ENCODE results near the gene SYNJ2.
A peak's percentile ranks its signal among the peaks of the same experiment; 100 is the strongest.

SYNJ2 gene

GRCh38 chr6:158068893-158069799, 87.5 kb downstream of the SYNJ2 start:
- H3K36me3 ChIP-seq (ENCODE audit: insufficient read depth, insufficient read length, low read length) = peaks cover 54% of the 10 kb centered on the region
- no peak for DNase-seq (ENCODE audit: low read depth, low spot score)
- no peaks in the 10 kb centered on the region for H3K27me3 ChIP-seq (ENCODE audit: insufficient read depth, insufficient read length)
- no peak for TF ChIP-seq YY1 (IDR thresholded peaks at IDR 0.05; ENCODE audit: insufficient read depth, insufficient read length)
- TF ChIP-seq ZNF274 (IDR thresholded peaks at IDR 0.05; ENCODE audit: low read depth, low read length) = no peak
- no peak for TF ChIP-seq SUZ12 (IDR thresholded peaks at IDR 0.05; ENCODE audit: extremely low read depth, insufficient read depth, insufficient read length)
- no peak overlapping the region for H3K9ac ChIP-seq (ENCODE audit: insufficient read length, low read depth)
- no peak overlapping the region for H3K4me3 ChIP-seq (ENCODE audit: insufficient read length, low read depth)
- no peaks in the 10 kb centered on the region for H3K9me3 ChIP-seq (ENCODE audit: insufficient read depth, low read length)
- H3K4me1 ChIP-seq (ENCODE audit: insufficient read depth, insufficient read length) = peaks cover 8% of the 10 kb centered on the region

- TF ChIP-seq YY1 (IDR thresholded peaks at IDR 0.05; ENCODE audit: insufficient read depth, insufficient read length) = no peak
- TF ChIP-seq ZNF274 (IDR thresholded peaks at IDR 0.05; ENCODE audit: low read depth, low read length) = no peak
- no peak for TF ChIP-seq SUZ12 (IDR thresholded peaks at IDR 0.05; ENCODE audit: extremely low read depth, insufficient read depth, insufficient read length)
- Histone ChIP-seq H3K9me3 (ENCODE audit: insufficient read depth, low read length) (no peaks in the 10 kb centered on the region), H3K4me1 (ENCODE audit: insufficient read depth, insufficient read length) (peaks cover 8% of the 10 kb centered on the region), H3K9ac (ENCODE audit: insufficient read length, low read depth) (no peak overlapping the region), H3K27me3 (ENCODE audit: insufficient read depth, insufficient read length) (no peaks in the 10 kb centered on the region), H3K4me3 (ENCODE audit: insufficient read length, low read depth) (no peak overlapping the region), H3K36me3 (ENCODE audit: insufficient read depth, insufficient read length, low read length) (peaks cover 49% of the 10 kb centered on the region)
- DNase-seq (ENCODE audit: low read depth, low spot score) = no peak
Measured at GRCh38 chr6:158069800-158070195, 88.1 kb downstream of the SYNJ2 start.

GRCh38 chr6:158070513-158070912, 88.8 kb downstream of the SYNJ2 start:
- no peaks in the 10 kb centered on the region for H3K9me3 ChIP-seq (ENCODE audit: insufficient read depth, low read length)
- DNase-seq (ENCODE audit: low read depth, low spot score) = no peak
- H3K36me3 ChIP-seq (ENCODE audit: insufficient read depth, insufficient read length, low read length) = peaks cover 43% of the 10 kb centered on the region
- no peak for TF ChIP-seq SUZ12 (IDR thresholded peaks at IDR 0.05; ENCODE audit: extremely low read depth, insufficient read depth, insufficient read length)
- no peaks in the 10 kb centered on the region for H3K27me3 ChIP-seq (ENCODE audit: insufficient read depth, insufficient read length)
- H3K4me3 ChIP-seq (ENCODE audit: insufficient read length, low read depth) = no peak overlapping the region
- peaks cover 8% of the 10 kb centered on the region for H3K4me1 ChIP-seq (ENCODE audit: insufficient read depth, insufficient read length)
- no peak overlapping the region for H3K9ac ChIP-seq (ENCODE audit: insufficient read length, low read depth)

- Histone ChIP-seq H3K4me1 (ENCODE audit: insufficient read depth, insufficient read length) (peaks cover 8% of the 10 kb centered on the region), H3K27me3 (ENCODE audit: insufficient read depth, insufficient read length) (no peaks in the 10 kb centered on the region), H3K36me3 (ENCODE audit: insufficient read depth, insufficient read length, low read length) (peaks cover 47% of the 10 kb centered on the region), H3K9me3 (ENCODE audit: insufficient read depth, low read length) (no peaks in the 10 kb centered on the region), H3K9ac (ENCODE audit: insufficient read length, low read depth) (no peak overlapping the region), H3K4me3 (ENCODE audit: insufficient read length, low read depth) (no peak overlapping the region)
- TF ChIP-seq SUZ12 (IDR thresholded peaks at IDR 0.05; ENCODE audit: extremely low read depth, insufficient read depth, insufficient read length) (no peak), YY1 (IDR thresholded peaks at IDR 0.05; ENCODE audit: insufficient read depth, insufficient read length) (no peak), ZNF274 (IDR thresholded peaks at IDR 0.05; ENCODE audit: low read depth, low read length) (no peak)
- no peak for DNase-seq (ENCODE audit: low read depth, low spot score)
Measured at GRCh38 chr6:158071121-158072082, 89.7 kb downstream of the SYNJ2 start.

- Histone ChIP-seq H3K27me3 (ENCODE audit: insufficient read depth, insufficient read length) (no peaks in the 10 kb centered on the region), H3K4me1 (ENCODE audit: insufficient read depth, insufficient read length) (peaks cover 8% of the 10 kb centered on the region), H3K36me3 (ENCODE audit: insufficient read depth, insufficient read length, low read length) (peaks cover 45% of the 10 kb centered on the region), H3K4me3 (ENCODE audit: insufficient read length, low read depth) (no peak overlapping the region), H3K9ac (ENCODE audit: insufficient read length, low read depth) (no peak overlapping the region), H3K9me3 (ENCODE audit: insufficient read depth, low read length) (no peaks in the 10 kb centered on the region)
- no peak for TF ChIP-seq YY1 (IDR thresholded peaks at IDR 0.05; ENCODE audit: insufficient read depth, insufficient read length)
- TF ChIP-seq SUZ12 (IDR thresholded peaks at IDR 0.05; ENCODE audit: extremely low read depth, insufficient read depth, insufficient read length) = no peak
- TF ChIP-seq ZNF274 (IDR thresholded peaks at IDR 0.05; ENCODE audit: low read depth, low read length) = no peak
- peak; percentile 27 for DNase-seq (ENCODE audit: low read depth, low spot score)
Measured at GRCh38 chr6:158072083-158072721, 90.5 kb downstream of the SYNJ2 start.

GRCh38 chr6:158073776-158074175, 92.1 kb downstream of the SYNJ2 start:
- no peak for DNase-seq (ENCODE audit: low read depth, low spot score)
- no peak for TF ChIP-seq YY1 (IDR thresholded peaks at IDR 0.05; ENCODE audit: insufficient read depth, insufficient read length)
- no peak for TF ChIP-seq ZNF274 (IDR thresholded peaks at IDR 0.05; ENCODE audit: low read depth, low read length)
- no peak for TF ChIP-seq SUZ12 (IDR thresholded peaks at IDR 0.05; ENCODE audit: extremely low read depth, insufficient read depth, insufficient read length)
- peaks cover 6% of the 10 kb centered on the region for H3K4me1 ChIP-seq (ENCODE audit: insufficient read depth, insufficient read length)

More at GRCh38 chr6:158073776-158074175, 92.1 kb downstream of the SYNJ2 start:
- Histone ChIP-seq H3K36me3 (ENCODE audit: insufficient read depth, insufficient read length, low read length) (peaks cover 50% of the 10 kb centered on the region), H3K9me3 (ENCODE audit: insufficient read depth, low read length) (no peaks in the 10 kb centered on the region), H3K4me3 (ENCODE audit: insufficient read length, low read depth) (no peak overlapping the region), H3K27me3 (ENCODE audit: insufficient read depth, insufficient read length) (no peaks in the 10 kb centered on the region), H3K9ac (ENCODE audit: insufficient read length, low read depth) (no peak overlapping the region)

Measured in NT2/D1 (cell line).